Hematopoietic multipotent progenitor cell treated with erythropoietin and hydrocortisone succinate and interleukin-3 and kit ligand, for 8 days (in vitro differentiated cells): ENCODE data around the gene DLEC1.
"Not testable (repeated sequence)": the region's sequence is repeated elsewhere in the genome, so short reads cannot be mapped to it uniquely, and the experiment has no call there.

Experiments
- DNase-seq: peaks from one replicate; pipeline ENCODE4 v3.0.0-alpha.2; 2015

The DLEC1 gene

DNA sequence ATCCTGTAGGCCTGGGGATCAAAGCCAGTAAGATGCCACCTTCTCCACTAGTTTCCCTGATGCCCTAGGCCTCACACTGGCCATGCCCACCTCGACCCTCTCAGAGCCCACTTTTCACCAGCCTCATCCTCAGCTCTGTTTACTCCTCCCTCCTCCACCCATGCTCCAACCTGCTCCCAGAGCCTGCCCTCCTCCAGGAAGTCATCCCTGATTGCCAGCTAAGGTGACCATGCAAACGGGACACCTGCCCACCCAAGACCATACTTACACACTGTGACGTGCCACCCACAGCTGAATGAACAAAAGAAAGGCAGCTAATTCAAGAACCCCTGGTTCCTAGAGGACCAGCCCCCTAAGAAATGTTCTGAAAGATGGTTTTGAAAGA, 18.7 kb upstream of the DLEC1 start:
- DNase-seq, result no peak

DNA sequence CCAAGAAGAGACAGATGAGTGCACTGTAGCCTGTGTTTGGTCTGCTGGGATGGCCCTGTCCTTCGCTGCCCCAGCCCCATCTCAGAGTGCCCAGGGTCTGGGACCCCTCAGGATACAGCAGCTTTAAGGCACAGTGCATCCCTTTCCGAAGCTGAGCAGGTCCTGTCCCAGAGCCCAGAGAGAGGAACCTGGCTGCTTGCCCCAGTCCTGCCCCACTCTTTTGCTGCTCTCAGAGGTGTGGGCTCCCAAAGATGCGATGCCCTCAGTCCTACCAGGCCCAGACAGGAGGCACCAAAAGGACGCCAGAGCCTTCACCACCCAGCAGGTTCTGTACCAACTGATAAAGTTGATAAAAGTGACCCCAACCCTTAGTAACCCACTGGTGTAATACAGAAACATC, 17.8 kb upstream of the DLEC1 start:
- DNase-seq, result no peak

DNA sequence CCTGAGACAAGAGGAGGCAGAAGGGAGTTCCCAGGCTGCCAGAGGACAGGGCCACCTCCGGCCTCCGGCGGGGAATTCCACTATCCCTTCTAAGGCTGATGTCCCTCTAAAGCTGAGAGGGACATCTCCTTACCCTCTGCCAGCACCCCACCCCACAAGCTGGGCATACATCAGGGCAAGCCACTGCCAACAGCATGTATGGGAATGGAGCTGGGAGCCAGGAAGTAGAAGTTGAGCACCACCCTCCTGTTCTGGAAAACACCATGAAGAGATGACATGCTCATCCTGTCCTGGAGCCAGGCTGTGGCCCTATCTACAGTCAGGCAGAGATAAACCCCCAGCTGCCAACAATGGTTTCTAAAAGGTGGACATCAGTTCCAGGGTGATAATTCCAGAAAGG, 16.7 kb upstream of the DLEC1 start:
- DNase-seq, result no peak

DNA sequence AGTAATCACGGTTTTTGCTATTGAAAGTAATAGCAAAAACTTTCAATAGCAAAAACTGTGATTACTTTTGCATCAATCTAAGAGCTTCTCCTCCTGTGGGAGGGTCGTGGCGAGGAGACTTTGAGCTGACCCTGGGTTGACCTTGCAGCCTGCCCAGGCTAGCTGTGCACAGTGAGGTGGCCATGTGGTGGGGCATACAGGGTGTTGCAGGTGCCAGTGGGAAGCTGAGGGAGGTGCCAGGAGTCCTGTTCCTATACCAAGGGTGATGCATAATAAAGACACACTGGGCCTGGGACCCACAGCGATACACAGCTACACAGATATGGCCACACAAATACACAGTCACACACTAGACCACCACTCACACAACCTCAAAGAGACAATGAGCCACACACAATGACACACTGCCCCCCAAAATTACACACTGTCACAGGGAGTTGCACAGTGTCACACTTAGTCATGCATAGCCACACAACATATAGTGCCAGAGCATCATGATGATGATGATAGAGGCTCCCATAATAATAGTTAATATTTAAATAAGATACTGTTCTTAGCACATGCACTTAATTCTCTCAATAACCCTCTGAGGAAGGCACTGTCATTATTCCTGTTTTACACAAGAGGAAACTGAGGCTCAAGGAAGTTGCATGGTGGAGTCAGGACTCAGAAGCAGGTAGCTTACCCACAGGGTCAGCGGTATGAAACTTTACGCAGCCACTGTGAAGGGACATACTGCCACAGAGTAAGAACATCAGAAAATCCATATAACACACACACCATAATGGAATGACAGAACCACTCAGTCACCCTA, 15.9 kb upstream of the DLEC1 start:
- no peak for DNase-seq

DNA sequence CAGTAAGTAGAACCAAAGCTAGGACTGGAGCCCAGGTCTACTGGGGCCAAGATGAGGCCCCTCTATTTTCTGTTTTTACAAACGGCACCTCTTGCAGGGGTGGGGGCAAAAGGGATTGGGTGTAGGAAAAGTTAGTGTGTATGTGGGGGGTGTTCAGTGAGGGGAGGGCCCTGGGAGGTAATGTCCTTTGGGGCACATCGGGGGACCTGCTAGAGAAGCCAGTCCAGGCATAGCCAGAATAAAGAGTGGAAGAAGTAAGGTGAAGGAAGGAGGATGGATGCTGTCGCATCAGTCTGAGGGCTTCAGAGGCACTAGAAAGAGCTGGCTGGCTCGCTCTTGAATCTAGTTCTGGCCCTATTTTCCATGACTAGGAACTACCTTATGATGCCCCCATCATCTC, 12.2 kb upstream of the DLEC1 start:
- DNase-seq, result no peak

DNA sequence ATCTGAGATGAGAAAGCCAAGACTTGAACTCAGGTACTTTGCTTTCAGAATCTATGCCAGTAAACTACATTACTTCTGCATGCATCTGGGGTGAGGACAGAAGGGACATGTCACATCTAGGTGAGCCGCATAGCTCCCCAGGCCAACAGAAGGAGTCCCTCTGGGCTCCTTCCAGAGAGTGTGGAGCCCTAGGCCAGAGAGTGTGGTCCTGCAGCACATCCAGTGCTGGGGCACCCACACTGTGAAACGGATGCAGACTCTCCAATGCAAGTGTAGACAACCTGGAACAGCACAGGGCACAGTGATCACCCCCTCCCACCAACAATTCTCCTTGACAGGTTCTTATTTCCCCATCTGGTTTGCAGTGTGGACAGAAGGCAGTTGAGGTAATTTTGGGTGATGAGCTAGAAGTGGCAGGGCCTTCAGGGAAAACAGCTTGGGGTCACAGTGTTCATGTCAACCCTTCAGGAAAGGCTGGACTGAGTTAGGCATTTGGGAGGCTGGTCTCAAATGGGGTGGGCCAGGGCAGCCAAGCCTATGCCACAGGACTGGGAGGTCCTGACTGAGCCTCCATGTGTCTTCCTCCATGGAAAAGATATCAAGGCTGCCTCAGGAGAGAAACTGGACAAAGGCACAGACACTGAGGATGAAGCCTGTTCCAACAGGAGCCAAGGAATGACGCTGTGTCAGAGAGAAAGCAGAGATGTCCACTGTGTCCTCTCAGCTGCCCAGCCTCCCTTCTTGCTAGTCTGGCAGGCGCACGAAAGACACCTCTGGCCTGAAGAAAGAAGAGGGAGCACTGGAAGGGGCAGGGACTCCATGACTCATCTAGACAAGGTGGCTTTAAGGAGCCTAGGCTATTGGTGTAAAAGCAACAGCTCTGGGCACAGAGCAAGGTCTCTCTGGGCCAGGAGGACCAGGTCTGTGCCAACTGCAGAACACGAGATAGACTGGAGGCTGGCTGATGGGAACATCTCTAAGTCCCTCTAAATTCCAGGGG, 11.2 kb upstream of the DLEC1 start:
- DNase-seq, result no peak

DNA sequence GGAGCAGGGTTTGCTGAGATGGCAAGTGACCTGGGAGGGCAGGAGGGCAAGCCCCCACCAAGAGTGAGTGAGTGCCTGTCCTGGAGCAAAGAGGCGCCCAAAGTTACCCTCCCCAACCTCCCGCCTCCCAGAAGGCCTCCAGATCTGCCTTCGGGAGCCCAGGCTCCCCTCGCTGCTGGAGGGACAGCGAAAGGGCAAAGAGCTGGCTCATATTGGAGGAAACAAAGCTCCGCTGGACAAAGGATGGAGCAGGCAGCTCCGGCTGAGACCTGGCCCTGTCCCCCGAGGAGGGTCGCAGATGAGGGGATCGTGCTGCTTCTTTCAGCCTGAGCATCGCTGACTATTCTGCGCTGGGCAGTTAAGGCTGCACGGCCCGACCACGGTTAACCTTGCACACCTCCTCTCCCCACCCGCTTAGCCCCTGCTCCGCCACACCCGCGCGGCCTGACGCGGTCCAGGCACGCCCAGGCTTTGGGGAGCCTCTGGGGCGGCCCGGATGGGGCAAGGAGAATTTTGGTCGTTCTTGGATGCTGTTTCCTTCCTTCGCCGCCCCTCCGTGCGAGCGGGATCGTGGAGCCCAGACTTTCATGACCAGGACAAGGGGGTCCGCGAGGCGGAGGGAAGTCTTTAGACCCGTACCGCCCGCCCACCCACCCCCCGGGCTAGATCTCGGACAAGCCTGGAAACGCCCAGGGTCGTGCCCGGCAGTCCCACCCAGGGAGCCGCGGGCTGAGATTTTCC, 10.2 kb upstream of the DLEC1 start:
- no peak for DNase-seq

DNA sequence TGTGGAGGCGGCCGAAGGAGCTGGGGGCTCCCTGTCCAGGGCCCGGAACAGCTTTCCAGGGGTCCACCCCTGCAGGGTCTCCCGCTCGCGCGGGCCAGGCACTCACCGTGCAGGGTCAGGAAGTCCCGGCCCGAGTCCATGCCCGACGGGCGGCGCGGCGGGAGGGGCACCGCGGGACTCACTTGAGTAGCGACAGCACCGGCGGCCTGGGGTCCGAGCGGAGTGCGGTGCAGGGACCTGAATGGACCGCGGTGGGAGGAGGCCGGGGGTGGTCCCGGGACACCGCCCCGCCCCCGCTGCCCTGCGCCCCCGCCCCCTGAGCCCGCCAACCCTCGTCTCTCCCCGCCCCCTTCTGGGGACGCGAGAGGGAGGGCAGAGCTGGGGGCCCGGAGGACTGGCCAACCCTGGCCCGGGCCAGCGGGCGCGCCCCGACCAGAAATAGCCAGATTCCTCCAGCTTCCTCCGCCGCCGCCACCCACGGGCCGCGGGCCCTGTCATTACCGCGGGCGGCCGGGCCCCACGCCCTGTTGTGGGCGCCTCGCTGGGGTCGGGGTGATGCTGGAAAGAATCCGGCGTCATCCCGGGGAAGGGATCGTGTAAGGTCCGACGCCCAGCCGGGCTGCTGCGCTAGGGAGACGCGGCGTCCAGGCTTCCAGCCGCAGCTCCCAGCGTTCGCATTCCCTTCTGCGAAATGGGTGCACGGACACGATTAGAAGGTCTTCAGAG, 9.4 kb upstream of the DLEC1 start, which contains the start of gene PLCD1:
Gene PLCD1, minus strand, starts transcription at position 243 of the 726 bp plus-strand sequence. Its CDS starts 103 bp downstream, at position 140.
- DNase-seq, result no peak

DNA sequence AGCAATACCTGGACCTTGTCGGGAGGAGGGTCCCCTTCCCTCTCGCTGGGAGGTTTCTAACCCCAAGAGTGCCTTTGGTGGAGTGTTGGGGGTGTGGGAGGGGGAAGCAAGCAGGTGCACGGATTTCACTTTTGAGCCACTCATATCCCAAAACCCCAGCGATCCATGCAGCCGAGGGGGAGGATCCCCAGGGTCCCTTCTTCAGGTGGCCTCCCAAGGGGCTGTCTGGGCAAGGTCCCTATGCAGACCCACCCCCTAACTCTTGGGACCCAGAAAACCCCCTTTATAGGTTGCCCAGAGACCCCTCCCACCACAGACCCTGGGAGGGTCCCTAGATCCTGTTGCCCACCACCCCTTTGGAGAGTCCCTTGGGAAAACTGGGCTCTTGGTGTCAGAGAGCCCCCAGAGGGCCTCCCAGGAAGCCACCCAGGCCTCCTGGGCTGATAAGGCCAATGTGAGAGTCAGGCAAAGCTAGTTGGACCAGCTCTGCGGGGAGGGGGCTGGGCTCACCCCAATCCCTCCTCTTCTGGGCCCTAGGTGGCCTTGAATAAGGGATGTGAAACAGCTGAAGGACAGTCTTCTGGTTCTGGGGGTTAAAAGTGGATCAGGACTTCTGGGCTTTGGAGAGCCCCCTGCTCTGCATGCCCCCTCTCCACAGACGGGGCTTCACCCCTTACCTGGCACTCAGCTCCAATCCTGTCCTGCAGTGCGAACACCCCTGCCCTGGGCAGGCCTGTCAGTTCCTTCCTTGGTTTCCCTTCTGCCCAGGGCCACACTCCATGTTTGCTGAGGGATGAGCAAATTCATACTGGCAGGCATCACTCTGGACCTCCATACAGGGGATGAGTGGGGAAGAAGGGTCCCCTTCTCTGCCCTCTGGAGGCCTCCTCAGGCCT, 8.6 kb upstream of the DLEC1 start:
- DNase-seq, result no peak

DNA sequence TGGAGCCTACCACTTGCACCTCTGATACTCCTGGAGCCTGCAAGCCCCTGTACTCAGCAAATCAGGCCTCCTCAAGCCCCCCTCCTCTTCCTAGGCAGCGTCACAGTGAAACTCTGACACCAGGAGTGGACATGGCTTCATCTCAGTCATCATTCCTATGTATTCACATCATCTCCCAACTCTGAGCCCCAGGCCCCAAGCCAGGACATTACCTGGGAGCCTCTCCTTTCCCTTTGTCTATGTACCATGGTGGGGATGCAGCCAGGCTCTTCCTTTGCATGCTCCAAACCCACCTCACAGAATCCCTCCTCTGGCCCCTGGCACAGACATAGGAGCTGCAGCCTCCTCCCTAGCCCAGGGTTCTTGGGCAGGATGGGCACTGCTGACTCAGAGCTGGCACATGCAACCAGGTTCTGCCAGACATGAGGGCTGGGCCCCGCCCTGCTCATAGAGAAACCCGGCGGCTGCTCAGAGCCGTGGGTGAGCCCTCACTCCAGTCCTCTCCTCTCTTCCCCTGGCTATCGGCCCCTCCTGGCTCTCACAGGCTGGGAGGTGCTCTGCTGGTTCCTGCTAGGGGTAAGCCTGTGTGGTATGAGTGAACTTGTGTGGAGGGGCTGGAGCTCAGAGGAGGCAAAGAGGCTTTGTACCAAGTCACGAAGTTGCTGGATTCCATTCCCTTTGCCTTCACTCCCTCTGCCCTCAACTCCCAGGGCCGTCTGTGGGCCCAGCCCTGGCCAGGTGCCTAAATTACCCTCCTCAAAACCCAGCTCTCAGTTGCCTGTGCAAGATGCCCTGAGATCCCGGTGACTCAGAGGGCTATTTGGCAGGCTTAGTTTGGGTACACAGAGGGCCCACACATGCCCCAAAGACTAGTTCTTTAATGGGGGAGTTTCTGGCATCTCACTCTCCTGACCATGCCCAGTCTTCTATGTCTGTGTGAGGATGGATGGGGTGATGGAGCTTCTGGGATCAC, 7.7 kb upstream of the DLEC1 start:
- DNase-seq, result peak; percentile 52

DNA sequence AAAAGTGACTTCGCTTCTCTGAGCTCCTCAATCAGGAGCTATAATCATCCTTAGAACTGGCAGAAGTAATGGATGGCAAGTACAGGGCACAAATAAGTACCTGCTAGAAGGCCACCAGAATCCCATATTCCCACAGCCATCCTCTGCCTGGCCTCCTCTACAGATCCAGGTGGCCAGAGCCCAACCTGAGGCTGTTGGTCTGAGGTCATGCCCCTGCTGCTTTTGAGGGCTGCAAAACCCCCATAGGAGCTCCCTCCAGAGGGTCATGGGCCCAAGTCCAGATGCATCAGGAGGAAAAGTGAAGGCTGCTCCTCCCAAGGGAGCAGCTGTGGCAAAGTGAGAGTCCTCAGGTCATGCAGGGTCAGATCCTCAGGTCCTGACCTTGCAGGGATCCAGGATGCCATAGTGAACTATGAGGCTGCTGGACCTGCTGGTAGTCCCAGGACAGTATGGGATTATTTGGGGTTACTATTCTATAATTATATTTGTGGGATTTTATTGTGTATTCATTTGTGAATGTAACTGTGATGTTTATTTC, 6.6 kb upstream of the DLEC1 start:
- DNase-seq, result no peak

DNA sequence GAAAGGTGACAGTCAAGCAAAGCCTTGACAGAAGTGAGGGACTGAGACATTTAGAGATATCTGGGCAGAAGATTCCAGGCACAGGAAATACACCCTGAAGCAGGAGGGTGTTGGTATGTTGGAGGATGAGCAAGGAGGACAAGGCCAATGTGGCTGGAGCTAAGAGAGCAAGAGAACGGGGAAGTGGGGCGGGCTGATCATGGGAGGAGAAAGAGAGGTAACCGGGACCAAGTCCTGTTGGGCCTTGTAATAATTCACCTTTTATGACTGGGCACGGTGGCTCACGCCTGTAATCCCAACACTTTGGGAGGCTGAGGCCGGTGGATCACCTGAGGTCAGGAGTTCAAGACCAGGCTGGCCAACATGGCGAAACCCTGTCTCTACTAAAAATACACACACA, 5.4 kb upstream of the DLEC1 start:
- DNase-seq, result not testable (repeated sequence)

DNA sequence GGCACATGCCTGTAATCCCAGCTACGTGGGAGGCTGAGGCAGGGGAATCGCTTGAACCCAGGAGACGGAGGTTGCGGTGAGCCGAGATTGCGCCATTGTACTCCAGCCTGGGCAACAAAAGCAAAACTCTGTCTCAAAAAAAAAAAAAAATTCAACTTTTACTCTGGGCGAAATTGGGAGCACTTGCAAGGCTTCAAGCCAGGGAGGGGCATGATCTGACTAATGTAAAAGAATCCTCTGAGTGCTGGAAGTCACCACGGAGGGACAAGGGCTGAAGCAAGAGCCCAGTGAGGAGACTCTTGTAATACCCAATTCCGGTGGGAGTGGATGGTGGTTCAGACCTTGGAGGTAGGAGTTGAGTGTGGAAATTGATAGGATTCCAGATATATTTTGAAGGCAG, 4.7 kb upstream of the DLEC1 start:
- DNase-seq, result not testable (repeated sequence)

DNA sequence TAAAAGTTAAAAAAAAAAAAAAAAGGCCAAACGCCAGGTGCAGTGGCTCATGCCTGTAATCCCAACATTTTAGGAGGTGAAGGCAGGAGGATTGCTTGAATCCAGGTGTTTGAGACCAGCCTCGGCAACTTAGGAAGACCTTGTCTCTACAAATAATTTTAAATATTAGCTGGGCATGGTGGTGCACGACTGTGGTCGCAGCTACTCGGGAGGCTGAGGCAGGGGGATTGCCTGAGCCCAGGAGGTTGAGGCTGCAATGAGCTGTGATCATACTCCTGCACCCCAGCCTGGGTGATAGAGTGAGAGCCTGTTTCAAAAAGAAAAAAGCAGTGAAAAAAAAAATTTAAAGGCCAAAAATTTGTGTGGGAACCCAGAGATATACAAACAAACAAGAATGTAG, 2.7 kb upstream of the DLEC1 start:
- no peak for DNase-seq

DNA sequence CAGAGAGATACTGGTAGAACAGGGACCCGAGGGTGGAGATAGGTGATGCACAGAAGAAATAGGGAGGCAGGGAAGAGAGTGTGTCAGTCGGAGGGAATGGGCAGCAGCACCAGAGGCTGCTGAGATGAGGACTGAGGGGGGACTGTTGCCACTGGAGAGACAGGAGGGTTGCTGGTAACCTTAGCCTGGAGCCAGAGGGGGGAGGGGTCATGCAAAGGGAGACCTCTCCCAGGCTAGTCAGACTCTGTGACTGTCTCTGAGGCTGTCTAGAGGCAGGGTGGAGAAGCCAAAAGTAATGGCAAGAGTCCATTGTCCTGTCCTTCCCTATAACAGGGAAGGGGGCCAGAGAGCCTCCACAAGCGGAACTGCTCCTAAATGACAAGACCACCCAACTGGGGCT, 2.1 kb upstream of the DLEC1 start:
- no peak for DNase-seq

DNA sequence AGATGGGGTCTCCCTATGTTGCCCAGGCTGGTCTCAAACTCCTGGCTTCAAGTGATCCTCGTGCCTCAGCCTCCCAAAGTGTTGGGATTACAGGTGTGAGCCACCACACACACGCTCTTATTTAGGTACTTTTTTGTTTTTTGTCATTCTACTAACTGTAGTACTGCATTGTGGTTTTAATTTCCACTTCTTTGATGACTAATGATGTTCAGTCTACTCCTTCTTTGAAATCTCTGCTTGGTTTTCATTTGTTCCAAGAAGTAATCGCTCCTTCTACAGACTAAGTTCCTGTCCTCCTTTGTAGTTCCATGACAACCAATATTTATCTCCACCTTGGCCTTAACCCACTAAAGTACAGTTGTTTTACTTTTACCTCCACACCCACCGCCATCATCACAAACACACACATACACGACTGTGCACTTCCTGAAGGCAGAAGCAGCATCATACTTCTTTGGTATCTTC, 529 bp upstream of the DLEC1 start:
- no peak for DNase-seq

DNA sequence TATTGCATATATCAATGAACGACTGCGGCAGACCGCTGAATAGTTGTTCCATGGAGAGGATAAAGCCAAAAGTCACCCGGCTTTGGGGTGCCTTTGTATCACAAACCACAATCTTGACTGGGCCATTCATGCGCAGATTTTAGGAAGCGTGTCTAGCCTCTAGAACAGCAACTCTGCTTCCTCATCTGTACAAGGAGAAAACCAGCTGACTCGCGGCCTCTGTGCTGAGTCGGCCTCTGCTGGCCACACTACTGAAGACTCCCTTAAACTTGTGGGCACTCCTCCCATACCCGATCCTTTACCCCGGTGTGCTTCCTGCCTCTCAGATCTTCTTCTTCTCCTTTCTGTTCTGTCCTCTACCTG, 872 bp downstream of the DLEC1 start:
- DNase-seq, result peak; percentile 66

DNA sequence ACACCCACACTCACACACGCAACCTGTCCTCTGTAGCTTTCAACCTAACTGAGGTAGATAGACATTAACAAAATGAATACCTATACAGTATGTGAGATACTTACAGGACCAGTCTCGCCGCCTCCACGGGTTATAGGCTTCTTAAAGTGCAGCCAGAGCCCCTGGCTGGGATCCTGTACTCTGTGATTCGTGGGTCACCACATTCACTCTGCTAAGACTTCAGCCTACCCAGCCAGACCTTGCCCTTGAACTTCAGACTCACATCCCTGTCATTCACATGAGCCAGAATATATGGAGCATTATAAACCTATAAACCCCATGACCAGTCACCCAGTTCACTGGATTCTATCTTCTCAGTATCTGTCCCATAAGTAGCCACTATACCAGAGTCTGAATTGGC, 1.4 kb downstream of the DLEC1 start:
- no peak for DNase-seq

DNA sequence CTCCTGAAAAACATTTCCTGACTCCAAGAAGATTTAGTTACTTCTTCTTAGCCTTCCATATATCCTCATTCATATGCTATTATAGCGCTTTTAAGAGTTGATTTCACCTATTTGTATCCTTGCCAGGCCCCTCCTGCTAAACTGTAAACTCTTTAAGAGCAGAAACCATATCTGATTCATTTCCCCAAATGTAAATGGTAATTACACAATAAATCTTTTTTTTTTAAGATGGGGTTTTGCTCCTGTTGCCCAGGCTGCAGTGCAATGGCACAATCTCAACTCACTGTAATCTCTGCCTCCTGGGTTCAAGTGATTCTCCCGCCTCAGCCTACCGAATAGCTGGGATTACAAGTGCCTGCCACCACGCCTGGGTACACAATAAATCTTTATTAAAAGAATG, 4.5 kb downstream of the DLEC1 start:
- DNase-seq, result no peak

DNA sequence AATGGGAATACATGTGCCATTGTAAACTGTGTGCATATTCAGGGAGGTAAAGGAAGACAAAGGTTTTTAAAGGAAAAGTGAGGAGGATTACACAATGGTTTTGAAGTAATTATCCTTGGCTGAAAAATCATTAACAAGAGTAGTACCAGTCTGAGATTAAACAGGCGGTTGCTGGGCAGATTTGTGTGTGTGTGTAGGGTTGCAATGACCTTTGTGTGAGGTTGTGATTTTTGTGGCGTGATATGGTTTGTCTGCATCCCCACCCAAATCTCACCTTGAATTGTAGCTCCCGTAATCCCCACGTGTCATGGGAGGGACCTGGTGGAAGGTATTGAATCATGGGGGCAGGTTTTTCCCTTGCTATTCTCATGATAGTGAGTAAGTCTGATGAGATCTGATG, 7.0 kb downstream of the DLEC1 start:
- no peak for DNase-seq
